ENCODE results near the gene SPATA12. TPM values are rescaled to one million over a fixed set of nuclear protein-coding genes. Genes with fewer than 3 reads are reported as not detected.
"Not testable (repeated sequence)": the region's sequence is repeated elsewhere in the genome, so short reads cannot be mapped to it uniquely, and the experiment has no call there.

Gene SPATA12
- total RNA-seq, 2 donors from 2014 or later: not detected

DNA sequence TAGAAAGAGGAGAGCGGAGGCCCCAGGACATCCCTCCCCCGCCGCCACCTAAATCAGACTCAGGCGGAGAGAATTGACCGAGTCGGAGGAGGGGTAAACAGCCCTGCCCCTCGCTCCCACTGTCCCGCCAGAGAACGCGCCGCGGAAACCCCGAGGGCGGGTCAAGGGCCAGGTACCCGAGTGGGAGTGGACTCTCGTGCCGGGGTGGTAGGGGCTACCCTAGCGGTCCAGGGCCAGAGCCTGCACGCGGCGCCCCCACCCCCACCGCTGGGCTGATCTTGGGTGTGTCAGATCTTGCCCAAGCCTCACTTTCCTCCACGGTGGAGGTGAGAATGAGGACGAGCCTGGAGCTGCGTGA lies 19.0 kb downstream of the SPATA12 start:
- H3K9me3 ChIP-seq: no peaks in the 10 kb centered on the region
- H3K4me3 ChIP-seq: peak overlapping the region; percentile 97
- DNase-seq (ENCODE audit: low spot score): no peak
- H3K27ac ChIP-seq: no peak overlapping the region
- peaks cover 3 to 11% of the 10 kb centered on the region in 2 donors for H3K4me1 ChIP-seq (ENCODE audit: control insufficient read depth in 1 of 2, low read depth in 2 of 2)
- H3K27me3 ChIP-seq (replicated peaks; ENCODE audit: insufficient read depth): no peaks in the 10 kb centered on the region
- TF ChIP-seq, protein P1, sequence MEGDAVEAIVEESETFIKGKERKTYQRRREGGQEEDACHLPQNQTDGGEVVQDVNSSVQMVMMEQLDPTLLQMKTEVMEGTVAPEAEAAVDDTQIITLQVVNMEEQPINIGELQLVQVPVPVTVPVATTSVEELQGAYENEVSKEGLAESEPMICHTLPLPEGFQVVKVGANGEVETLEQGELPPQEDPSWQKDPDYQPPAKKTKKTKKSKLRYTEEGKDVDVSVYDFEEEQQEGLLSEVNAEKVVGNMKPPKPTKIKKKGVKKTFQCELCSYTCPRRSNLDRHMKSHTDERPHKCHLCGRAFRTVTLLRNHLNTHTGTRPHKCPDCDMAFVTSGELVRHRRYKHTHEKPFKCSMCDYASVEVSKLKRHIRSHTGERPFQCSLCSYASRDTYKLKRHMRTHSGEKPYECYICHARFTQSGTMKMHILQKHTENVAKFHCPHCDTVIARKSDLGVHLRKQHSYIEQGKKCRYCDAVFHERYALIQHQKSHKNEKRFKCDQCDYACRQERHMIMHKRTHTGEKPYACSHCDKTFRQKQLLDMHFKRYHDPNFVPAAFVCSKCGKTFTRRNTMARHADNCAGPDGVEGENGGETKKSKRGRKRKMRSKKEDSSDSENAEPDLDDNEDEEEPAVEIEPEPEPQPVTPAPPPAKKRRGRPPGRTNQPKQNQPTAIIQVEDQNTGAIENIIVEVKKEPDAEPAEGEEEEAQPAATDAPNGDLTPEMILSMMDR (IDR thresholded peaks at IDR 0.05): no peak
- H3K36me3 ChIP-seq: no peaks in the 10 kb centered on the region
- no peak for ATAC-seq (ENCODE audit: insufficient number of reproducible peaks, low FRiP score, low read depth)

DNA sequence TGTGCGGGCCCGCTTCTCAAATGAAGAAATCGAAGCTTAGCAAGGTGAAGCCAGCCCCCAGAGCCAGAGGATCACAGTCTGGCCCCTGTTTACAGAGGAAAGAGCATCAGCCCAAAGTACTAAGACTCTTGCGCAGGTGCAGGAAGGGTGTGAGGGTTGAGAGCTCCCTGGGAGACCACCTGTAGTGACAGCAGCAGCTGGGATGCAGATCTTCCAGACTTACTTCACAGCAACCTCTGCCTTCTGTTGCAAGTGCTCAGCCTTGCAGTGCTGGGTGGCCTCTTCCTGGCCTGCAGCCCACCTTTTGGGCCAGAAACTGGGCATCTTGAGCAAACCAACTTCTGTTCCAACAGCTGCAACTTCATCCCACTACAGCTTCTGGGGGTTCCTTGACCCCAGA lies 19.7 kb downstream of the SPATA12 start:
- H3K4me3 ChIP-seq: no peak overlapping the region
- no peak for DNase-seq (ENCODE audit: low spot score)

DNA sequence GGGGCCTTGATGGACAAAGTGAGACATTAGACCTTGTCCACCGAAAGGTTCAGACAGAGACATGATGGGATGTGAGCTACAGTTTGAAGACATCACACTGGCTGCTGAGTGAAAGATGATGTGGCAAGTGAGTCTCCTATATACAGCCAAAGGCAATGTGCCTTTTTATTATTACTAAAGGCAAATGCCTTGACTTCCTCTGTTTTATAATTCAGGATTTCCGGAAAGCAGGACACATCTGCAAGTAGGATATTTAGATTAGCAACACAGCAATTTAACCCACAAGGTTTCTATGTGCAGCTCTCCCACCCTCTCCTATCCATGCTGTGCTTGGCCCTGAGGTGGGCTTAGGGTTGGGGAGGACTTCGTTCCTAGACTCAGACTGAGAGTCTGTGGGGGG lies 20.7 kb downstream of the SPATA12 start:
- peaks cover 3 to 11% of the 10 kb centered on the region in 2 donors for H3K4me1 ChIP-seq (ENCODE audit: control insufficient read depth in 1 of 2, low read depth in 2 of 2)
- no peaks in the 10 kb centered on the region for H3K36me3 ChIP-seq
- no peaks in the 10 kb centered on the region for H3K27me3 ChIP-seq (replicated peaks; ENCODE audit: insufficient read depth)
- ATAC-seq (ENCODE audit: insufficient number of reproducible peaks, low FRiP score, low read depth): no peak
- TF ChIP-seq, protein P1 (IDR thresholded peaks at IDR 0.05): no peak
- DNase-seq (ENCODE audit: low spot score): no peak
- no peaks in the 10 kb centered on the region for H3K9me3 ChIP-seq
- H3K4me3 ChIP-seq: no peak overlapping the region
- no peak overlapping the region for H3K27ac ChIP-seq

More for the DNA sequence above, 19.7 kb downstream of the SPATA12 start:
- TF ChIP-seq, protein P1 (IDR thresholded peaks at IDR 0.05): no peak
- Histone ChIP-seq H3K27ac (no peak overlapping the region), H3K4me1 (ENCODE audit: control insufficient read depth in 1 of 2, low read depth in 2 of 2) (peaks cover 3 to 11% of the 10 kb centered on the region in 2 donors), H3K36me3 (no peaks in the 10 kb centered on the region), H3K9me3 (no peaks in the 10 kb centered on the region), H3K27me3 (replicated peaks; ENCODE audit: insufficient read depth) (no peaks in the 10 kb centered on the region)
- no peak for ATAC-seq (ENCODE audit: insufficient number of reproducible peaks, low FRiP score, low read depth)

DNA sequence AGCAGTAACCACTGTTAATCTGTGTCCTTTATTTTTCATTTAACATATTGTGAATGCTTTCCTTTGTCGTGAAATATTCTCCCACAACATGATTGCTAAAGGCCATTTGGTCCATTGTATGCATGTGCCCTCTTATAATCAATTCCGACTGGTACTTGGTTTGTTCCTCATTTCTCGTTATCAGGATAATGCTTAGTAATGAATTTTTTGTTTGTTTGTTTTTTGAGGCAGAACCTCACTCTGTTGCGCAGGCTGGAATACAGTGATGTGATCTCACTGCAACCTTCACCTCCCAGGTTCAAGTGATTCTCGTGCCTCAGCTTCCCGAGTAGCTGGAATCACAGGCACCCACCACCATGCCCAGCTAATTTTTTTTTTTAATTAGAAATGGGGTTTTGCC lies 22.0 kb downstream of the SPATA12 start:
- TF ChIP-seq, protein P1 (IDR thresholded peaks at IDR 0.05): no peak

DNA sequence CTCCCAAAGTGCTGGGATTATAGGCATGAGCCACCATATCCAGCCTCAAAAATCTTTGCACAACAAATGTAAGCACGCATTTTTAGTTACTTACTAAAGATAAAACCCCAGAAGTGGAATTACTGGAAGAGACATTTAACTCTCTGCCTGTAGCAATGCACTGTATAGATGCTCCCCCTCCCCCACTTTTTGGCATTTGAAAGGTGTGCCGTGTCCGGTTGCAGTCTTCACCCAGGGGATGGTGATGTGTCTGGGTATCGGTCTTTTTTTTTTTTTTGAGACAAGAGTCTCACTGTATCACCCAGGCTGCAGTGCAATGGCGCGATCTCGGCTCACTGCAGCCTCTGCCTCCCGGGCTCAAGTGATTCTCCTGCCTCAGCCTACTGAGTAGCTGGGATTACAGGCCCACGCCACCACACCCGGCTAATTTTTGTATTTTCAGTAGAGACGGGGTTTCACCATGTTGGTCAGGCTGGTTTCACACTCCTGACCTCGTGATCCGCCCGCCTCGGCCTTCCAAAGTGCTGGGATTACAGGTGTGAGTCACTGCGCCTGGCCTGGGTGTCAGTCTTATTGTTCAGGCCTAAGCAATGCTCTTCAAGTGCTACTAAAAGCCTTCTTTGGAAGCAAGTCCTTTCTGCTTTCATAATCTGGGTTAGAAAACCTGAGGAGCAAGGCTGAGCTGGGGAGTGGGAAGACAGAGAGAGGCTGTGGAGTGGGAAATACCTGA lies 23.0 kb downstream of the SPATA12 start:
- not testable (repeated sequence) for DNase-seq (ENCODE audit: low spot score); ATAC-seq (ENCODE audit: insufficient number of reproducible peaks, low FRiP score, low read depth); H3K9me3 ChIP-seq; H3K36me3 ChIP-seq; H3K27ac ChIP-seq; H3K27me3 ChIP-seq (replicated peaks; ENCODE audit: insufficient read depth); H3K4me3 ChIP-seq; H3K4me1 ChIP-seq (ENCODE audit: control insufficient read depth in 1 of 2, low read depth in 2 of 2)

More for the DNA sequence above, 22.0 kb downstream of the SPATA12 start:
- H3K4me1 ChIP-seq (ENCODE audit: control insufficient read depth in 1 of 2, low read depth in 2 of 2): peaks cover 3 to 11% of the 10 kb centered on the region in 2 donors
- no peak for DNase-seq (ENCODE audit: low spot score)
- H3K4me3 ChIP-seq: no peak overlapping the region
- ATAC-seq (ENCODE audit: insufficient number of reproducible peaks, low FRiP score, low read depth): no peak
- H3K36me3 ChIP-seq: no peaks in the 10 kb centered on the region
- no peak overlapping the region for H3K27ac ChIP-seq
- H3K9me3 ChIP-seq: no peaks in the 10 kb centered on the region
- no peaks in the 10 kb centered on the region for H3K27me3 ChIP-seq (replicated peaks; ENCODE audit: insufficient read depth)

DNA sequence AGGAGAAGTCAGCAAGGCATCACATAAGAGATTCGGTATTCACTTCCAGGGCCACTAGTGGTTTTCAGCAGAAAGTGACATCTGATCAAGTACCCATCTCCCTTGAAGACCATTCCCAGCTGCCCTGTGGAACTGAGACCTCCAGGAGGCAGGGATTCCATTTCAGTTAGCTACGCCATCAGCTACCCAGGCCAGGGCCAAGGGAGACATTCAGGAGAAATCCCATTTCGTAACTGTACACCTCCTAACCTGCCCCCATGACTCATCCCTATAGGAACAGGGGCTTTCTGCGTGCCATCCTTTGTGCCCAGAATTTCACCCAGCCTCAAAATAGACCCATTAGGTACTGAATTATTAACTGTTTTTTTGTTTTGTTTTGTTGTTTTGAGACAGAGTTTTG lies 24.7 kb downstream of the SPATA12 start:
- Histone ChIP-seq H3K27ac (no peak overlapping the region), H3K4me1 (ENCODE audit: control insufficient read depth in 1 of 2, low read depth in 2 of 2) (no peaks in the 10 kb centered on the region), H3K9me3 (no peaks in the 10 kb centered on the region), H3K4me3 (no peak overlapping the region), H3K27me3 (replicated peaks; ENCODE audit: insufficient read depth) (no peaks in the 10 kb centered on the region), H3K36me3 (no peaks in the 10 kb centered on the region)
- ATAC-seq (ENCODE audit: insufficient number of reproducible peaks, low FRiP score, low read depth) (no peak), DNase-seq (ENCODE audit: low spot score) (no peak)
- TF ChIP-seq, protein P1 (IDR thresholded peaks at IDR 0.05): no peak
